ENCODE data around the gene CAP2. TPM values are rescaled to one million over a fixed set of nuclear protein-coding genes. Genes with fewer than 3 reads are reported as not detected.

Gene CAP2
- total and polyA plus RNA-seq, 11 donors, result 61.3 to 187 (median 126) TPM

- Histone ChIP-seq H3K4me1 (peaks cover 0 to 3% (median 0%) of the 10 kb centered on the region in 12 donors), H3K4me3 (no peak overlapping the region), H3K27me3 (no peaks in the 10 kb centered on the region), H3K27ac (no peak overlapping the region), H3K36me3 (peaks cover 0 to 52% (median 13%) of the 10 kb centered on the region in 9 donors), H3K9me3 (peaks cover 0 to 4% (median 0%) of the 10 kb centered on the region in 12 donors)
- DNase-seq, result no peak
- WGBS, 4 donors, result 90 to 96% (median 95%) methylated on average over 11 of the region's 11 CpGs
- TF ChIP-seq CTCF (IDR thresholded peaks at IDR 0.05) (no peak), POLR2A (IDR thresholded peaks at IDR 0.05) (no peak)
- ATAC-seq, result no peak
- intact Hi-C loops (cut with DNase I), result no loop called here
Measured at GRCh38 chr6:17511084-17511483, 117.7 kb downstream of the CAP2 start.

DNA sequence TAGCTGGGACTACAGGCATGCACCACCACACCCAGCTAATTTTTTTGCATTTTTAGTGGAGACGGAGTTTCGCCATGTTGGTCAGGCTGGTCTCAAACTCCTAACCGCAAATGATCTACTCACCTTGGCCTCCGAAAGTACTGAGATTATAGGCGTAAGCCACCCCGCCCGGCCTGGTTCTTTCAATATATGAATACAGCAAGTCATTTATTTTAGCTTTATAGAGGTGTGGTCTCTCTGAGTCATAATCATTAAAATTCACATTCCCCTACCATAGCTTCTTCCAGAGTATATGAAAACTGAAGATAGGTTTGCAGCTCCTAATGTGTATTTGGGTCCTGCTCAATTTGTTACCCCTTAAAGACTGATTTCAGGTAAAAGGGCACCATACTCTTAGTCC, 118.2 kb downstream of the CAP2 start:
- intact Hi-C loops (cut with DNase I), result no loop called here
- 93 to 97% (median 96%) methylated on average over 7 of the region's 7 CpGs for WGBS, 4 donors
- no peak overlapping the region for H3K27ac ChIP-seq
- H3K36me3 ChIP-seq, result peaks cover 0 to 55% (median 13%) of the 10 kb centered on the region in 9 donors
- TF ChIP-seq CTCF (IDR thresholded peaks at IDR 0.05) (no peak), POLR2A (IDR thresholded peaks at IDR 0.05) (no peak)
- ATAC-seq, result no peak
- no peak for DNase-seq
- peaks cover 0 to 3% (median 0%) of the 10 kb centered on the region in 12 donors for H3K4me1 ChIP-seq
- no peak overlapping the region for H3K4me3 ChIP-seq
- H3K9me3 ChIP-seq, result peaks cover 0 to 4% (median 0%) of the 10 kb centered on the region in 12 donors
- no peaks in the 10 kb centered on the region for H3K27me3 ChIP-seq

DNA sequence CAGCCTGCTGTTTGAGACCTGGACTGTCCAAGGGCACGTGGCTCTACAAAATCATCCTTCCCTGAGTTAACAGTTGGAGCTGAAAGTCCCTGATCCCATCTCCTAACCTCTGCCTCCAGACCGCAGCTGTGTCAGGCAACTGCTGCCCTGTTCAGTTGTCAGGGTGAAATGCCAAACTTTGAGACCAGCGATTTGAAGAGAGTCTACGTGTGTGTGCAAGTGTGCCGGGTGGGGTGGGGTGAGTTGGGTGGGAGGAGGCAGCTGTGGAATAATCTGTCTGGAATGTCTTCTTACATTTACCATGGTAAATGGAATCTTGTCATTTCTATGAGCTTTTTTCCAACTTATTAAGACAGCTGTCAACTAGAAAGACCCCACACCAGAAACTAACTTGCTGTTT, 125.7 kb downstream of the CAP2 start:
- TF ChIP-seq CTCF (IDR thresholded peaks at IDR 0.05), result no peak
- TF ChIP-seq POLR2A (IDR thresholded peaks at IDR 0.05), result no peak
- H3K27ac ChIP-seq, result no peak overlapping the region
- DNase-seq (no peak), ATAC-seq (no peak)
- H3K27me3 ChIP-seq, result no peaks in the 10 kb centered on the region
- H3K36me3 ChIP-seq, result peaks cover 0 to 33% (median 11%) of the 10 kb centered on the region in 9 donors
- no peaks in the 10 kb centered on the region for H3K9me3 ChIP-seq
- intact Hi-C loops (cut with DNase I), result no loop called here
- H3K4me3 ChIP-seq, result no peak overlapping the region
- 64 to 75% (median 69%) methylated on average over 5 of the region's 5 CpGs for WGBS, 4 donors
- H3K4me1 ChIP-seq, result no peaks in the 10 kb centered on the region

GRCh38 chr6:17525637-17526036, 132.2 kb downstream of the CAP2 start:
- peaks cover 0 to 4% (median 0%) of the 10 kb centered on the region in 12 donors for H3K9me3 ChIP-seq
- no peaks in the 10 kb centered on the region for H3K27me3 ChIP-seq
- DNase-seq (no peak), ATAC-seq (no peak)
- peaks cover 0 to 22% (median 0%) of the 10 kb centered on the region in 9 donors for H3K36me3 ChIP-seq
- intact Hi-C loops (cut with DNase I), result no loop called here
- TF ChIP-seq CTCF (IDR thresholded peaks at IDR 0.05) (no peak), POLR2A (IDR thresholded peaks at IDR 0.05) (no peak)
- H3K4me1 ChIP-seq, result peaks cover 0 to 7% (median 0%) of the 10 kb centered on the region in 12 donors
- H3K4me3 ChIP-seq, result no peak overlapping the region
- H3K27ac ChIP-seq, result peak overlapping the region in 1 of 12 donors; percentile 6
- WGBS, 4 donors, result 52 to 75% (median 63%) methylated on average over 3 of the region's 3 CpGs
